ENCODE data around the gene PIK3R2.

Gene PIK3R2

GRCh38 chr19:18165794-18166544 is 13.0 kb downstream of the PIK3R2 start:
- no peak for TF ChIP-seq CTCF (conservative IDR thresholded peaks at IDR 0.05; ENCODE audit: low read depth, low read length)
- no peak overlapping the region for H3K4me3 ChIP-seq (ENCODE audit: low read length)
- no peak for DNase-seq (ENCODE audit: low read depth)

- H3K4me3 ChIP-seq (ENCODE audit: low read length) = no peak overlapping the region
- no peak for DNase-seq (ENCODE audit: low read depth)
- TF ChIP-seq CTCF (conservative IDR thresholded peaks at IDR 0.05; ENCODE audit: low read depth, low read length) = no peak
Observed at GRCh38 chr19:18167011-18167410, 14.0 kb downstream of the PIK3R2 start.

- DNase-seq (ENCODE audit: low read depth) = no peak
- H3K4me3 ChIP-seq (ENCODE audit: low read length) = no peak overlapping the region
- TF ChIP-seq CTCF (conservative IDR thresholded peaks at IDR 0.05; ENCODE audit: low read depth, low read length) = peak; percentile 77
Observed at GRCh38 chr19:18167975-18168645, 15.1 kb downstream of the PIK3R2 start.

- no peak overlapping the region for H3K4me3 ChIP-seq (ENCODE audit: low read length)
- no peak for DNase-seq (ENCODE audit: low read depth)
- no peak for TF ChIP-seq CTCF (conservative IDR thresholded peaks at IDR 0.05; ENCODE audit: low read depth, low read length)
Observed at GRCh38 chr19:18168673-18169381, 15.9 kb downstream of the PIK3R2 start.

- no peak overlapping the region for H3K4me3 ChIP-seq (ENCODE audit: low read length)
- TF ChIP-seq CTCF (conservative IDR thresholded peaks at IDR 0.05; ENCODE audit: low read depth, low read length) = no peak
- no peak for DNase-seq (ENCODE audit: low read depth)
Observed at GRCh38 chr19:18170714-18171255, 17.8 kb downstream of the PIK3R2 start.

- no peak for TF ChIP-seq CTCF (conservative IDR thresholded peaks at IDR 0.05; ENCODE audit: low read depth, low read length)
- H3K4me3 ChIP-seq (ENCODE audit: low read length) = no peak overlapping the region
Observed at GRCh38 chr19:18171605-18172327, 18.8 kb downstream of the PIK3R2 start.

More at GRCh38 chr19:18171605-18172327, 18.8 kb downstream of the PIK3R2 start:
- no peak for DNase-seq (ENCODE audit: low read depth)
